Skeletal muscle satellite cell (primary cell): Measurements from ENCODE around the gene NEMF.
A peak's percentile ranks its signal among the peaks of the same experiment; 100 is the strongest.
"Not testable (repeated sequence)": the region's sequence is repeated elsewhere in the genome, so short reads cannot be mapped to it uniquely, and the experiment has no call there.

Experiments used
- H3K27me3 ChIP-seq: 2 replicates; pipeline ENCODE4 v1.7.0; 2013; ENCODE audit warnings: low read length; ENCODE audit not compliant: control insufficient read depth, insufficient read depth
- H3K36me3 ChIP-seq: 2 replicates; pipeline ENCODE4 v1.7.0; 2013; ENCODE audit warnings: mild to moderate bottlenecking, control low read depth, low read length; ENCODE audit not compliant: insufficient read depth
- H3K4me1 ChIP-seq: 2 replicates; pipeline ENCODE4 v1.7.0; 2013; ENCODE audit warnings: low read length; ENCODE audit not compliant: control insufficient read depth, insufficient read depth
- H3K4me2 ChIP-seq: 2 replicates; pipeline ENCODE4 v1.7.0; 2013; ENCODE audit warnings: mild to moderate bottlenecking, low read length
- H3K4me3 ChIP-seq: 2 replicates; pipeline ENCODE4 v1.7.0; 2013; ENCODE audit warnings: low read length
- H3K9ac ChIP-seq: 2 replicates; pipeline ENCODE4 v1.7.0; 2013; ENCODE audit warnings: mild to moderate bottlenecking, low read depth, low read length, moderate library complexity
- H3K9me3 ChIP-seq: replicated peaks from 2 replicates; pipeline ENCODE4 v1.7.0; 2013; ENCODE audit warnings: mild to moderate bottlenecking, control low read depth, low read length

Gene NEMF

DNA sequence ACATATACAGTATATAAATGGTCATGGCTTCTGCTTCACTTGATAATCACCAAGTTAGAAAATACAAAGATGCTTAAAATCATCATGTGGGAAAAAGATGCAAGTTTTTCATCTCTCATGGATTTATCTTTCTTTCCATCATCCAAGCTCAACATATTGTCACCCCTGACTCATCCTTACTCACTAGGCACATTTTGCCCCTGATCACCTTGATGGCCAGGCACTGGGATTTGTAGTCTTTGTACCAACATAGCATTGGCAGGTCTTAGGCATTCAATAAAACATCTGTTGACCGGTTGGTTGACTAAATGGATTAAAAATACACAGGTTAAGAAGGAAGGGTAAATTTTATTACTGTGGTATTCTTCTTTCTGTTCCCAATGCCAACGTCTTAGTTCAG is 56.6 kb downstream of the NEMF start:
- Histone ChIP-seq H3K4me1 (no peaks in the 10 kb centered on the region), H3K27me3 (no peaks in the 10 kb centered on the region), H3K4me3 (no peak overlapping the region), H3K36me3 (peaks cover 74% of the 10 kb centered on the region), H3K9me3 (no peaks in the 10 kb centered on the region), H3K4me2 (no peak overlapping the region), H3K9ac (no peak overlapping the region)

DNA sequence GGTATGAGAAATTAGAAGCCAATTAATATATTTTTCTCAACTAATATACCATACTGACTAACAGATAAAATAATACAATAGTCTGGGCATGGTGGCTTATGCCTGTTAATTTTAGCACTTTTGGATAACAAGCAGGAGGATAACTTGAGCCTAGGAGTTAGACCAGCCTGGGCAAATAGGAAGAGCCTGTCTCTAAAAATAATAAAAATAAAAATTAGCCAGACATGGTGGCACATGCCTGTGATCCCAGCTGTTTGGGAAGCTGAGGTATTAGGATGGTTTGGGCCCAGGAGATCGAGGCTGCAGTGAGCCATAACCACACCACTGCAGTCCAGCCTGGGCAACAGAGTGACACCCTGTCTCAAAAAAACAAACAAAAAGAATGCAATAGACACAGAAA is 60.0 kb downstream of the NEMF start:
- H3K36me3 ChIP-seq = peaks cover 69% of the 10 kb centered on the region
- no peaks in the 10 kb centered on the region for H3K27me3 ChIP-seq
- no peaks in the 10 kb centered on the region for H3K9me3 ChIP-seq
- H3K4me2 ChIP-seq = no peak overlapping the region
- H3K9ac ChIP-seq = no peak overlapping the region
- no peak overlapping the region for H3K4me3 ChIP-seq
- no peaks in the 10 kb centered on the region for H3K4me1 ChIP-seq

- H3K9me3 ChIP-seq = no peaks in the 10 kb centered on the region
- H3K4me1 ChIP-seq = no peaks in the 10 kb centered on the region
- peaks cover 84% of the 10 kb centered on the region for H3K36me3 ChIP-seq
- H3K4me2 ChIP-seq = no peak overlapping the region
- no peaks in the 10 kb centered on the region for H3K27me3 ChIP-seq
- H3K4me3 ChIP-seq = no peak overlapping the region
- no peak overlapping the region for H3K9ac ChIP-seq
These were observed 66.3 kb downstream of the NEMF start for GRCh38 chr14:49786315-49786714.

DNA sequence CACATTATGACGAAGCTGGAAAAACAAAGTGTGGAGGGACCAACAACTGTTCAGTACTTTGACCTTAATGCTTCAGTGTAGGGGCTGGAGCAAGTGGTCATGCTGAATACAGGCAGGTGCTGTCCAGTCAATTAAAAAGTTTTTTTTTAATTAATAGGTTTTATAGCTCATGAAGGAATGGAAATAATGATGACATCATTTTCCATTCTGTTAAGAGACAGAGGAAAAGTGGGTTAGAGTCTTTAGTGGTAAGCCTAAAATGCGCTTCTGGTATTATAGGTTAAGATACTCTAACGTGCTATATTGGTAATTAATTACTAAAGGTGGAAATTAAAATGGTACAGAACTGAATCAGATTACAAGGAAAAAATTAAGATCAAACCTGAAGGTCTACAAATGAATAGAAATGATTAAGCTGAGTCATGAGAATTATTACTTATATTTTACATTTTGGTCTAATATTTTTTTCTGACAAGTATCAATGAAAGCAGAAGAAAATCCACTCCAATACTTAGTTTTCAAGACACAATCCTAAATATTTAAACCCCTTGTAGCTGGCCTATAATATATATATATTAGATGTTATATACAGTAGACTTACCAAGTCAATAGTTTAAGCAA is 69.1 kb downstream of the NEMF start:
- Histone ChIP-seq H3K4me2 (no peak overlapping the region), H3K4me1 (no peaks in the 10 kb centered on the region), H3K9me3 (no peaks in the 10 kb centered on the region), H3K4me3 (no peak overlapping the region), H3K27me3 (no peaks in the 10 kb centered on the region), H3K9ac (no peak overlapping the region), H3K36me3 (peaks cover 88% of the 10 kb centered on the region)

DNA sequence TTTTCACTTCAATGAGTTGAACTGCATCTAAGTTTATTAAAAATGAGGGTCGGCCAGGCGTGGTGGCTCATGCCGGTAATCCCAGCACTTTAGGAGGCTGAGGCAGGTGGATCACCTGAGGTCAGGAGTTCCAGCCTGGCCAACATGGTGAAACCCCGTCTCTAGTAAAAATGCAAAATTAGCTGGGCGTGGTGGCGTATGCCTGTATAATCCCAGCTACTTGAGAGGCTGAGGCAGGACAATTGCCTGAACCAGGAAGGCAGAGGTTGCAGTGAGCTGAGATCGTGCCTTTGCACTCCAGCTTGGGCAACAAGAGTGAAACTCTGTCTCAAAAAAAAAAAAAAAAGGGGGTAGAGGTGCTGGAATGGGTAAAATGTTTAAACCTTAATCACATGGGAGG is 71.5 kb downstream of the NEMF start:
- H3K4me2 ChIP-seq, H3K9me3 ChIP-seq, H3K9ac ChIP-seq, H3K4me1 ChIP-seq, H3K4me3 ChIP-seq, H3K27me3 ChIP-seq: not testable (repeated sequence)
- peaks cover 82% of the 10 kb centered on the region for H3K36me3 ChIP-seq

DNA sequence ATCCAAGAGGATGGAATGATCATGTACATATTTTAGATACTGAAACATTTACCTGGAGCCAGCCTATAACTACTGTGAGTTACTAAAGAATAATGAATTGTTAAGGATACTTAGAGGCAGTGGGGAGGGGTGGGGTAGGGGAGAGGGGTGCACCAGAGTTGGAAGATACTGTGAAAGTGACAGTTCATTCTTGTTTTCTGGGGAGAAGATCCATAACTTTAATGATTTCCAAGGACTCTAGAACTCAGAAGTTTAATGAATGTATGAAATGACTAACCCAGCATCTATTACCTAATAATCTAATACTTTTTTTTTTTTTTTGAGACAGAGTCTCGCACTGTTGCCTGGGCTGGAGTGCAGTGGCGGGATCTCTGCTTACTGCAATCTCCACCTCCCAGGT is 74.2 kb downstream of the NEMF start:
- Histone ChIP-seq H3K4me1 (no peaks in the 10 kb centered on the region), H3K36me3 (peaks cover 80% of the 10 kb centered on the region), H3K27me3 (no peaks in the 10 kb centered on the region), H3K9me3 (no peaks in the 10 kb centered on the region), H3K4me3 (no peak overlapping the region), H3K4me2 (no peak overlapping the region), H3K9ac (no peak overlapping the region)

DNA sequence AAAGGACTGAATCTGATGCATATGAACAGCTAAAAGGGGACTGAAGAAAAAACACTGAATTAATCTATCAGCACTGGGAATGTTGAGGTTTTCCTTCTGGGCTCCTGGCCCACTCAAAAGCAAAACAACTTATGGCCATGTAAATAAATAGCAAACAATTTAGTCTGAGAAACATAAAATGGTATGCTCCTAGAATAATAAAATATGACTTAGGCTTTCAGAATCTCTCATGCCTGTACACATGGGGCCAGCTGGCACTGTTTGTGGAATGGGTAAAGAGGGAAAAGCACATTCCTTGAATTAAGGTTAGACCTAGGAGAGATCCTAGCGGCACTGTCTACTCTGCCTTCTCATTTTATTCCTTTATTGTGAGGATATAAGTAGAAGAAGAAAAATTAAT is 78.5 kb downstream of the NEMF start:
- Histone ChIP-seq H3K9me3 (no peaks in the 10 kb centered on the region), H3K4me3 (no peak overlapping the region), H3K4me2 (no peak overlapping the region), H3K36me3 (peaks cover 45% of the 10 kb centered on the region), H3K9ac (no peak overlapping the region), H3K4me1 (peaks cover 18% of the 10 kb centered on the region), H3K27me3 (no peaks in the 10 kb centered on the region)

DNA sequence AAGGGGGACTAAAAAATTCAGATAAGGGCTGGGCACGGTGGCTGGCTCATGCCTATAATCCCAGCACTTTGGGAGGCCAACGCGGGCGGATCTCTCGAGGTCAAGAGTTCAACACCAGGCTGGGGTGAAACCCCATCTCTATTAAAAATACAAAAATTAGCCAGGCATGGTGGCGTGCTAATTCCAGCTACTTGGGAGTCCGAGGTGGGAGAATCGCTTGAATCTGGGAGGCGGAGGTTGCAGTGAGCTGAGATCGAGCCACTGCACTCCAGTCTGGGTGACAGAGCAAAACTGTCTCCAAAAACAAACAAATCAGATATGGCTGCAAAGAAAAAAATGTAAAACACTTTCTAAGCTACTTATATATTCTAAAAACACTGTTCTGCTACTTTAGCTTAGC is 80.9 kb downstream of the NEMF start:
- H3K9ac ChIP-seq, H3K9me3 ChIP-seq, H3K27me3 ChIP-seq, H3K4me3 ChIP-seq, H3K4me2 ChIP-seq: not testable (repeated sequence)
- peaks cover 31% of the 10 kb centered on the region for H3K36me3 ChIP-seq
- peaks cover 23% of the 10 kb centered on the region for H3K4me1 ChIP-seq

DNA sequence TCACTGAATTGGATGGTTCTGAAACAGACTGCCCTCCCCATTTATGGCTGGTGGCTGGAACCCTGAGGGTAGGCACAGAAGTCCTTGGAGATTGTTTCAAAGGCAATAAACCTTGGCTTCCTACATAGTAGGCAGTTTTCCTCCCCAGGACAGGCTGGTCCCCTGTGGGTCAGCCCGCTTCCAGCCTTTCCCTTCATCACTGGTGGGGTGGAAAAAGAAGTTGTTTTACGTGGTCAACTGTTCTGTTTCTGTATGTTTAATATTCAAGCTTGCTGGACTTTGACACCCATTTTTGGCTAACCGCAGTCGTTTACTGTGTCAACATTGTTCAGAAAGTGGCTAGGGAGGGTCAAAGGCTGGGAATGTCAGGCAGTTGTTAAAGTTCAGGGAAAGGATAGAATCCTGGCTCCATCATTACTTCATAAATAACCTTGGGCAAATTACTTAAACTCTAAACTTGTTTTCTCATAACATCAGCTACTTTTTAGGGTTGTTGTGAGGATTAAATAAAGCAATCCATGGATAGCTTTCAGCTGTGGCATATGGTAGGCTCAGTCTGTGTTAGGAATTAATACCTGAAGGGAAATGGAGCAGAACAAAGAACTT is 82.3 kb downstream of the NEMF start:
- peak overlapping the region; percentile 95 for H3K4me3 ChIP-seq
- no peaks in the 10 kb centered on the region for H3K27me3 ChIP-seq
- H3K4me2 ChIP-seq = peak overlapping the region; percentile 100
- no peaks in the 10 kb centered on the region for H3K9me3 ChIP-seq
- H3K4me1 ChIP-seq = peaks cover 23% of the 10 kb centered on the region
- peak overlapping the region; percentile 99 for H3K9ac ChIP-seq
- peaks cover 21% of the 10 kb centered on the region for H3K36me3 ChIP-seq

DNA sequence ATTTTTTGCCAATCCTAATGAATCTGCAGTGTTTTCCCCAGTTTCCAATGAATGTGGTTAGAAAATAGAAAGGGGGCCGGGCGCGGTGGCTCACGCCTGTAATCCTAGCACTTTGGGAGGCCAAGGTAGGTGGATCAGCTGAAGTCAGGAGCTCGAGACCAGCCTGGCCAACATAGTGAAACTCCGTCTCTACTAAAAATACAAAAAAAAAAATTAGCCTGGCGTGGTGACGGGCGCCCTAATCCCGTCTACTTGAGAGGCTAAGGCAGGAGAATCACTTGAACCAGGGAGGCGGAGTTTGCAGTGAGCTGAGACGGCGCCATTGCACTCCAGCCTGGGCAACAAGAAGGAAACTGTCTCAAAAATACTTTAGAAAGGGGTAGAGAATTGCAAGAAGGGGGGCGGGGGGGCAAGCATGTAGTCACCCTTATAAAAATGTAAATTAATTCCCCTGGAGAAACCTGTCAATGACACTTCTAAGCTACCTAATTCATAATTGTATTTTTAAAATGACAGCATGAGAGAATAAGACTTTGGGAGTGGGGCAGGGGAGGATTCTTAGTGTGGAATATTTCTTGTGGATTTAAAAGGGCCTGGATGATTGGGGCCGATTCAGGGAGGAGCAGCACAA is 82.9 kb downstream of the NEMF start:
- Histone ChIP-seq H3K4me2 (peak overlapping the region; percentile 100), H3K4me1 (peaks cover 23% of the 10 kb centered on the region), H3K9ac (peak overlapping the region; percentile 99), H3K4me3 (peak overlapping the region; percentile 95), H3K36me3 (peaks cover 15% of the 10 kb centered on the region), H3K27me3 (no peaks in the 10 kb centered on the region), H3K9me3 (no peaks in the 10 kb centered on the region)

- Histone ChIP-seq H3K9ac (peak overlapping the region; percentile 99), H3K4me3 (peak overlapping the region; percentile 95), H3K4me1 (peaks cover 23% of the 10 kb centered on the region), H3K9me3 (no peaks in the 10 kb centered on the region), H3K36me3 (peaks cover 11% of the 10 kb centered on the region), H3K4me2 (peak overlapping the region; percentile 100), H3K27me3 (no peaks in the 10 kb centered on the region)
These were observed 83.4 kb downstream of the NEMF start for GRCh38 chr14:49769171-49769570.
